GM18870 (cell line): Measurements from ENCODE around the gene HSPA12A.

Experiments used
- ATAC-seq: cut with Tn5 transposase; IDR thresholded peaks from one replicate; pipeline ENCODE4 v1.9.1; 2021; ENCODE audit warnings: moderate library complexity; ENCODE audit not compliant: unreplicated experiment

The HSPA12A gene

DNA sequence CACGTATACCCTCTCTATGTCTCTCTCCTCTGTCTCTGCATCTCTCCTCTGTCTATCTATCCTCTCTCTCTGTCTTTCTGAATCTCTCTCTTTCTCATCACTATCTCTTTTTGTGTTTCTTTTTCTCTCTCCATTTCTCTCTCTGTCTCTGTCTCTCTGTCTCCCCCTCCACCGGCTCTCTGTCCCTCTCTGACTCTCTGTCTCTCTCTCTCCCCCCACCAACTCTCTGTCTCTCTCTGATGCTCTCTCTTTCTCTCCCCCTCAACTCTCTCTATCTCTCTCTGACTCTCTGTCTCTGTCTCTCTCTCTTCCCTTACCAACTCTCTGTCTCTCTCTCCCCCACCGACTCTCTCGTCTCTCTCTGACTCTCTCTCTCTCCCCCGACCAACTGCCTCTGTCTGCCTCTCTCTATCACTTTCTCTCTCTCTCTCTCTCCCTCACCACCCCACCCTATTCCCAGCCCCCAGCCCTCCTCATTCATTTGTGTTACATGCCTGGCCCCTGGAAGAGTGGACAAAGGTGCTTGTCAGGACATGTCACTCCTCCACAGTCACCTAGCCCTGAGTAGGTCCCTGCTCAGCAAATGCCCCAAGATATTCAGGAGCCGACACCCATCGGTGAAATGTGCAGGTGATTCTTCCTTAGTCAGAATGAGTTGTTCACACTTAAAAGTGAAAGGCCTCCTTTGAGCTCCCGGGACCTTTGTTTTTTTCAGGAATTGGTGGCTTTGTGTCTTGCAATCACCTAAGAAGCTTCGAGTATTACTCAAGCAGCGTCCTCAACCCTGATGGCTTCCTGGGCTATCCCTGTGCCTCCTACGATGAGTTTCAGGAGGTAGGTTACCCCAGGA, 108.0 kb downstream of the HSPA12A start:
- ATAC-seq: no peak

- ATAC-seq: no peak
Measured at GRCh38 chr10:116633216-116633600, 109.2 kb downstream of the HSPA12A start.

GRCh38 chr10:116632596-116633215, 109.7 kb downstream of the HSPA12A start:
- no peak for ATAC-seq

- ATAC-seq: no peak
Measured at GRCh38 chr10:116631871-116632295, 110.5 kb downstream of the HSPA12A start.

- no peak for ATAC-seq
Measured at GRCh38 chr10:116630020-116630419, 112.3 kb downstream of the HSPA12A start.

GRCh38 chr10:116629340-116629739, 113.0 kb downstream of the HSPA12A start:
- no peak for ATAC-seq

GRCh38 chr10:116627386-116627933, 114.9 kb downstream of the HSPA12A start:
- ATAC-seq: no peak

GRCh38 chr10:116626815-116627214, 115.6 kb downstream of the HSPA12A start:
- ATAC-seq: no peak

DNA sequence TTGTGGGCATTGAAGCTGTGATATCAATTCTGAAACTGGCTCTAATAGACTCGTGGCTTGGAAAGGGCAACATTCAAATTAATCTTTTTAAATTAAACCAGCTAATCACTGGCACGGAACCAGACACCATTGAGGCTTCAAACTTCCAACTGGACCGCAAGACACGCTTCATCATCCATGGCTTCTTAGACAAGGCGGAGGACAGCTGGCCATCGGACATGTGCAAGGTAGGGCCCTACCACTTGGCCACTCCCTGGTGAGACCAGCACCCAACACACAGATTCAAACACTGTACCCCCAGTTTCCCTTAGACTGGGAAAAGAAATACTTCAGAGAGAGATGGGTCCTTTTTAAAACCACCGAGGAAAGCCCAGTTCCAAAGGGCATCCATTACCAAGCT, 116.5 kb downstream of the HSPA12A start:
- no peak for ATAC-seq

DNA sequence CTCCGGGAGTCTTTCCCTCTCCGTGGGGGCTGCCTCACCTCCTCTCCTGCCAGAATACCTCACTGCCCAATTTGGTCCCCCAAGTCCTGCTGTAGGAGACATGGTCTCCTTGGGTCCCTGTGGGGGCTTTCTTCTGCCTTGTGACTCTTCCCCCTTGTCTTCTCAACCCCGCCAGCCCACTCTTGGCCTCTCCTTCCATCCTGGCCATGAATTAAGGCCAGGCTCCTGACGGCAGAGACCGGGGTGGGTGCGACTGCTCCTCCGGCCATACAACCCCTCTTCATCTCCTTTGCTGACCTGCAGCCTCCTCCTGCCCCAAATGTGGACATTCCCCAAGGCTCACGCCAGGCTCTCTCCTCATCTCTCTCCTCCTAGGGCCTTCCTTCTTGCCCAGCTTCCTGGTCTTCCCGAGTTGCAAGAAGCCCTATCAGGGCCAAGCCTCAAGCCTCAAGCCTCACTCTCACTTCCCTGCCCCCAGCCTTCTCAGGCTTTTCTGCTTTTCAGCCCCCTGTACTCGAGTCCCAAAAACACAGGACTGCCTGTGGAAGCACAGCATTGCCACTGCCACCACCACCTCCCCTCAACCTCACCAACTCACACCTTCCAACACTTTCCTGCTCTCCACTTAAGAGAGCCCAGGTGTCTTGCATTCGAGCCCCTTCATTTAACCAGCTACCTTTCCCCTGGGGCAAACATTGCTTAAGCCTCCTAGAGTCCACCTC, 120.3 kb downstream of the HSPA12A start:
- no peak for ATAC-seq

- ATAC-seq: no peak
Measured at GRCh38 chr10:116621476-116621875, 120.9 kb downstream of the HSPA12A start.
